GM18519 (cell line): Measurements from ENCODE around the gene MAN1C1.
"Not testable (repeated sequence)": the region's sequence is repeated elsewhere in the genome, so short reads cannot be mapped to it uniquely, and the experiment has no call there.

ENCODE experiments used
- ATAC-seq: cut with Tn5 transposase; IDR thresholded peaks from one replicate; pipeline ENCODE4 v1.9.1; 2021; ENCODE audit warnings: mild to moderate bottlenecking, moderate library complexity; ENCODE audit not compliant: unreplicated experiment, low FRiP score

MAN1C1 gene

GRCh38 chr1:25631750-25632485 is 15.3 kb downstream of the MAN1C1 start:
- ATAC-seq, result no peak

DNA sequence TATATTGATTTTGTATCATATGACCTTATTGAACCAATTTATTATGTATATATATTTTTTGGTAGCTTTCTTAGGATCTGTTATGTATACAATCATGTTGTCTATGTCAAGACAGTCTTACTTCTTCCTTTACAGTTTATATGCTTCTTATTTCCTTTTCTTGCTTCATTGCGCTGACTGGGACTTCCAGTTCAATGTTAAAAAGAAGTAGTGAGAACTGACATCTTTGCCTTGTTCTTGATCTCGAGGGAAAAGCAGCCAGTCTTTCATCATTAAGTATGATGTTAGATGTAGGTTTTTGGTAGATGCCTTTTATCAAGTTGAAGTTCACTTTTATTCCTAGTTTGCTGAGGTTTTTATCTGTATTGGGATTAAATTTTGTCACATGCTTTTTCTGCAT is 17.5 kb downstream of the MAN1C1 start:
- ATAC-seq, result no peak

DNA sequence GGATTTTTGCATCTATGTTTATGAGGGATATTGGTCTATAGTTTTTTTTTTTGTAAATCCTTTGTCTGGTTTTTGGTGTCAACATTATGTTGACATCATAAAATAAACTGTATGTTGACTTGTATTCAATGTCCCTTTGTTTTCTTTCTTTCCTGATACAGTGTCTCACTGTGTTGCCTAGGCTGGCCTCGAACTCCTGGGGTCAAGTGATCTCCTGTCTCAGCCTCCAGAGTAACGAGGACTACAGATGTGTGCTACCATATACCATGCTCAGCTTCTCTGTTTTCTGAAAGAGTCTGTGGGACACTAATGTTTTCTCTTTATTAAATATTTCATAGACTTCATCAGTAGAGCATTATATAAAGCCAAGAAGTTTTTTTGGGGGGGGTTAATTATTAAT is 18.3 kb downstream of the MAN1C1 start:
- no peak for ATAC-seq

GRCh38 chr1:25636141-25636540 is 19.6 kb downstream of the MAN1C1 start:
- not testable (repeated sequence) for ATAC-seq

GRCh38 chr1:25640646-25641328 is 24.2 kb downstream of the MAN1C1 start:
- no peak for ATAC-seq

DNA sequence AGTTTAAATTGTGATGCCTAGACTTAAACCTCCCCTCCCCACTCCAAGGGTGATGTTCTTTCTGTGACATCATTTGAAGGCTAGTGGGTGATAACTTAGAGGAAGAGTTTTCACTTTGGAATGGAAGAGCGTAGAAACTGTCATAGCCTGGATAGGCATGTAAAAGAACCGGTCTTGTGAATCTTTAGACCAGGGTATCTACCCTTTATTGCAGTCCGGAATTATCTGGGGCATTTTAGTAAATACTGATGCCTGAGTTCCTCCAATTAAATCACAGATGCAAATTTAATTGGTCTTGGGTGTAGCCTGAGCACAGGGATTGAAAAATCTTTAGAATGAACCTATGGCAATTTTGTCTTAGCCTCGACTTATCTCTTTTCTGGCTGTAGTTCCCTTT is 24.7 kb downstream of the MAN1C1 start:
- no peak for ATAC-seq

- no peak for ATAC-seq
These were observed 25.5 kb downstream of the MAN1C1 start for GRCh38 chr1:25641931-25642573.

DNA sequence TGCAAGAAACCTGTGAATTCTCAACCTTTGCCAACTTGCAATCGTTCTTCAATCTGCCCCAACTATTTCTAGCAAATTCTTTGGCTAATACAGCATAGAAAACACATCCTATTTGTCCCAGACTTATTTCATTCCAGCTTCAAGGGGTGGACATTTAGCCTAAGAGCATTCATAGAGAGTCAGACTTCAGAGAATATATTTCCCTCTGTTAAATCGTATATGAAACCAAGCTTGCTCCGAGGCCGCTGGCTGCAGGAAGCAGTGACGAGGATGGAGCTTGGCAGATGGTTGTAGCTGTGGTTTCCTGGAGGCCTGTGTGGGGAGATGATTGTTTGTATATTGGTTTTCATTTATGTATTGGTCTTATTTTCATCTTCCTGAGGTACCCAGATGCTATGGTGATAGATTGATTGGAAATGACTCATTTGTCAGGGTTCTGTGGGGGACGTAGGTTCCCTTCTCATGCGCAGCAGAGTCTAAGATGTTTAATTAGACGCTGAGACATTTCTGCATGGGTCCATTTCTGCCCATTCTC is 26.1 kb downstream of the MAN1C1 start:
- no peak for ATAC-seq

- ATAC-seq, result no peak
These were observed 27.3 kb downstream of the MAN1C1 start for GRCh38 chr1:25643929-25644328.

GRCh38 chr1:25644962-25645361 is 28.4 kb downstream of the MAN1C1 start:
- no peak for ATAC-seq

- no peak for ATAC-seq
These were observed 29.2 kb downstream of the MAN1C1 start for GRCh38 chr1:25645637-25646400.

DNA sequence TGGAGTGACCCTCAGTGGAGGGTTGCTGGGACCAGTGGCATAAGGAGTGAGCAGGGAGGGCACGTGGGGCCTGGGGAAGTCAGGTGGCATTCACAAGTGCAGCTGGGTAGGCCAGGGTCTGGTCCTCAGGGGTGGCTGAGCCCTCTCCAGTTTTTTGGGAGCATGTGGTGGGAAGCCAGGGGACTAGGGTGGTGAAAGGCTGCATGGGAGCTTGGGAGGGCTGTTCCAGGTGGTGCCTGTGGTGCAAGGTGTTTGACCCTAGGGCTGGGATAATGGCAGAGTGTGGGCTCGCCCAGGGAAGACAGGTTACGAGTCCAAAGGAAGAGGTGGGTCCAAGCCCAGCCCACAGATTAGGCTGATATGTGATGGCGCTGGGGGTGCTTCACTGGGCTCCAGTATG is 30.5 kb downstream of the MAN1C1 start:
- no peak for ATAC-seq

- ATAC-seq, result no peak
These were observed 31.3 kb downstream of the MAN1C1 start for GRCh38 chr1:25647863-25648262.

- no peak for ATAC-seq
These were observed 32.3 kb downstream of the MAN1C1 start for GRCh38 chr1:25648681-25649440.

DNA sequence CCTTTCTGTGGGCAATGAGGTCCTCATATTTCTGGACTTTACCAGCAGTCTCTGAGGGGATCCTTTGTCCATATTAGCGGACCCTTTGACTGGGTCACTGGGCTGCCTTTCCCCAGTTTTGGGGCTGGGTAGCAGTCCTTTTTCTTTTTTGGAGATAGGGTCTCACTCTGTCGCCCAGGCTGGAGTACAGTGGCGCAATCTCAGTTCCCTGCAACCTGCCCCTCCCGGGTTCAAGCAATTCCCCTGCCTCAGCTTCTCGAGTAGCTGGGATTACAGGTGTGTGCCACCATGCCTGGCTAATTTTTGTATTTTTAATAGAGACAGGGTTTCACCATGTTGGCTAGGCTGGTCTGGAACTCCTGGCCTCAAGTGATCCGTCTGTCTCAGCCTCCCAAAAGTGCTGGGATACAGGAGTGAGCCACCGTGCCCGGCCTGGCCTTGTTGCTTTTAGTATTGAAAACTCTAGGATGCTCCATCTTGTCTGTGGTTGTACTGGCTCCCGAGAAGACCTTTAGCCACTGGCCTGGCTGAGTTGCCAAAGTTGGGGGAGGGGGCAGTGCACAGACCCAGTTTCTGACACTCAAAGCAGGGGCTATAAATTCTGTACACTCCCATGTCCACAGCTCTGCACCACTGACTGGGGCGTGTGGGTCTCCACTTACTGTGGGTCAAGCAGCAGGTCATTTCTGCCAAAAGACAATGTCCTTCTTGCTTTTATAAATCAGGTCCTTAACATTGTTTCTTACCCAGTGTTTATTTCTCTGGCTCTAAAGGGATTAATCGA is 33.1 kb downstream of the MAN1C1 start:
- no peak for ATAC-seq

GRCh38 chr1:25650289-25650576 is 33.6 kb downstream of the MAN1C1 start:
- ATAC-seq, result no peak

DNA sequence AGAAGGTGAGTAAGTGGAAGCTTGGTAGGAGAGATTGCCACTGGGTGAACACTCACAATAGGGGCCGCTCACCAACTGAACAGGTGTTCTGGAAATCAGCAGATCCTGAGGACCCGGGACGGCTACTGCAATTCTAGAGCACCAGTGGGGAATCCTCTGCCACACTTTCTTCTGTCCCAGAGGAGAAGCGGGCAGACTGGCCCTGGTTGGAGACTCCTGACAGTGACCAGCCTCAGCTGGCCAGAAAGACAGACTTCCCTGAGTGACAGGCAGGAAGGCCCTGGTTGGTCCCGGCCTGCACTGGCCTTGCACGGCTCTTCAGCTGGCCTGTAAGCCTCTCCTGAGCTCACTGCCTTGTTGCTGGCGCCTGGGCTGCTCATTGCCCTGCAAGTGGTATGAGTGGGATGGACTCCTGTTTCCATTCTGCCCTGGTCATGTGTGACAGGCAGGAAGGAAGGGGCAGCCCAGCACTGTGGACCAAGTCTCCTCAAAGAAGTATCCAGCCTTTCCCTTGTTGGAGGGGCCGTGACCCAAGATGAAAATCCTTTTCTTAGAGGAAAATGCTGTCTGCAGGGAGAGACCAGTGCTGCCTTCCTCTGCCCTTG is 34.5 kb downstream of the MAN1C1 start:
- no peak for ATAC-seq

DNA sequence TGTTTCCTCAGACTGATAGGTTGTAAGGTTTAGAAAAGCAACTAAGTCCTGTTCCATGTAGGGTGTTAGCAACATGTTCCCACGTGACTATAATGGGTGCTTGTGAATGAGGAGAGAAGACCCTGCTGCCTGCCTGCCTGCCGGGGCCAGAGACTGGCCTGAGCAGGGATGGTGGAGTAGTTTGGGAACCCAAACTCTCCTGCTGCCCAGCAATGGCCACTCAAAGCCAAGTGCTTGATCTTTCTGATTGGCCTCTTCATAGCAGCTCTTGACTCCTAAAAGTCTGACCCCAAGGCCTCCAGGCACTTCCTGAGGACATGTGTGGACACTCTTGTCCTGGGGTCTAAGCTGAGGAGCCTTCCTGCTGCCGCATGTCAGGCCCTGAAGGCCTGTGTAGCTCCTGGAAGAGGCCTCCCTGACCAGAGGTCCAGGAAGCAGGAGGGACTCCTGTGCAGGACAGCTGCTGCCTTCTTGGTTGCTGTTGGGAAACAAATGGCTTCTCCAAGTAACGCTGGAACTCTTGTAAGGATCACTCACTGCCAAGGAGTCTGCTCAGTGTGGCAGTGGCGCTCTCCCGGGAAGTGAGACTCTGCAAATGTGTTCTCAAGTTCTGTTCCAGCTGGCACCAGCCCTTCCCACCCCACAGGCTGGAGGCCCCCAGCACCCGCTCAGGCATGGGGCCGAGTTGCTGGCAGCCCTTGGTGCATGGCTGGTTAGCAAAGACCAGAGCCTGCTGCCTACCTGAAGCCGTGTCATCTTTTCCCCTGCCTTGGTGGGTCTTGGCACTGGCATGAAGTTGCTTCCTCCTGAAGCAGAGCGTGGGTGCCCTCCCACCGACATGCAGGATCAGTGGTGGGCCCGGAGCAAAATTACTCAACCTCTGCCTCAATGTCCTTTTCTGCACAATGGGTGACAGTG is 35.5 kb downstream of the MAN1C1 start:
- no peak for ATAC-seq
